SH-SY5Y (cell line): ENCODE results near the gene LONRF3.

ENCODE experiments used
- GATA2 ChIP-seq: IDR thresholded peaks from 2 replicates; pipeline ENCODE4 v1.6.1; 2011; ENCODE audit warnings: mild to moderate bottlenecking, low read depth, low read length
- GATA3 ChIP-seq: IDR thresholded peaks from 2 replicates; pipeline ENCODE4 v1.6.1; 2011; ENCODE audit warnings: low read depth, mild to moderate bottlenecking, low read length, moderate library complexity

Gene LONRF3

GRCh38 chrX:119045884-119046283, 71.5 kb downstream of the LONRF3 start:
- no peak for TF ChIP-seq GATA2
- TF ChIP-seq GATA3, result no peak

- no peak for TF ChIP-seq GATA3
- no peak for TF ChIP-seq GATA2
These were observed 81.3 kb downstream of the LONRF3 start for GRCh38 chrX:119055687-119056086.

GRCh38 chrX:119062750-119063374, 88.4 kb downstream of the LONRF3 start:
- TF ChIP-seq GATA3, result no peak
- TF ChIP-seq GATA2, result no peak

GRCh38 chrX:119063428-119063827, 89.0 kb downstream of the LONRF3 start:
- TF ChIP-seq GATA3, result no peak
- TF ChIP-seq GATA2, result no peak

- no peak for TF ChIP-seq GATA3
- TF ChIP-seq GATA2, result no peak
These were observed 92.8 kb downstream of the LONRF3 start for GRCh38 chrX:119067023-119067739.
